GM18868 (cell line): Measurements from ENCODE around the gene ZNF687.
"Not testable (repeated sequence)": the region's sequence is repeated elsewhere in the genome, so short reads cannot be mapped to it uniquely, and the experiment has no call there.

Experiments used
- ATAC-seq: cut with Tn5 transposase; IDR thresholded peaks from one replicate; pipeline ENCODE4 v1.9.1; 2021; ENCODE audit warnings: mild to moderate bottlenecking, moderate library complexity; ENCODE audit not compliant: unreplicated experiment

The ZNF687 gene

GRCh38 chr1:151275341-151275740 lies 6.8 kb upstream of the ZNF687 start:
- ATAC-seq: not testable (repeated sequence)

GRCh38 chr1:151277249-151277648 lies 4.8 kb upstream of the ZNF687 start:
- ATAC-seq: no peak

GRCh38 chr1:151281225-151281968 lies 702 bp upstream of the ZNF687 start:
- ATAC-seq: peak; percentile 23

- no peak for ATAC-seq
Observed at GRCh38 chr1:151282883-151283725, 1.0 kb downstream of the ZNF687 start.

- no peak for ATAC-seq
Observed at GRCh38 chr1:151284013-151284577, 2.0 kb downstream of the ZNF687 start.

- no peak for ATAC-seq
Observed at GRCh38 chr1:151286619-151287340, 4.7 kb downstream of the ZNF687 start.

GRCh38 chr1:151287341-151287699 lies 5.2 kb downstream of the ZNF687 start:
- ATAC-seq: no peak

GRCh38 chr1:151287767-151288500 lies 5.8 kb downstream of the ZNF687 start:
- no peak for ATAC-seq

GRCh38 chr1:151288502-151288901 lies 6.4 kb downstream of the ZNF687 start:
- ATAC-seq: no peak

GRCh38 chr1:151289080-151289935 lies 7.2 kb downstream of the ZNF687 start:
- no peak for ATAC-seq

- ATAC-seq: no peak
Observed at GRCh38 chr1:151289991-151290708, 8.1 kb downstream of the ZNF687 start.

GRCh38 chr1:151290709-151291303 lies 8.7 kb downstream of the ZNF687 start:
- ATAC-seq: no peak

- ATAC-seq: no peak
Observed at GRCh38 chr1:151292207-151293030, 10.3 kb downstream of the ZNF687 start.

- ATAC-seq: no peak
Observed at GRCh38 chr1:151293093-151293492, 11.0 kb downstream of the ZNF687 start.

- ATAC-seq: no peak
Observed at GRCh38 chr1:151294742-151295462, 12.8 kb downstream of the ZNF687 start.

GRCh38 chr1:151309811-151310323 lies 27.8 kb downstream of the ZNF687 start:
- no peak for ATAC-seq

- no peak for ATAC-seq
Observed at GRCh38 chr1:151311011-151311410, 28.9 kb downstream of the ZNF687 start.
